ENCODE data around the gene LSG1.

DNA sequence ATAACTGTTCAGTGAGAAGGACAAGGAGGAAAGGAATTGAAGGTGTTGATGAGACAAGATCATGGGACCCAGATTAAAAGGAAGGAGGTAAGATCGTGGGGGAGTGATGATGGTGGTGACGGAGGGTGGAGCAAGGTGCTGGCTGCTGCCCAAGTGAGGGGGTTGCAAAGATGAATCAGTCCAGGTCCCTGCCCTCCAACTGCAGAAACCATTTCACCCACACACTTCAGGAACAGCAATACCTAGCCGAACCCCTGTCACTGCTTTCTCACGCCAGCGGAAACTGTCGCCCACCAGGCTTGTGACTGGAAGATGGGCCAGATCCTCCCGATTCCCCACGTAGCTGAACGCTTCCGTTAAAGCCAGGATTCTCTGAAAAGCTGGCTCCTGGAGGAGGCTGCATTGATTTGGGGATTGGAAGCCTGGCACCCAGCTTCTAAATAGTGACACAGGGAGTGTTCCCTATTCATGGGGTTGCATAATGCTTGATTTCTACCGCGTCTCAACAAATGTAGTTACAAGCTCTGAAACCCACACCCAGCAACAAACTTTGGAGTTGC is 3.2 kb upstream of the LSG1 start:
- no peak for TF ChIP-seq CTCF (conservative IDR thresholded peaks at IDR 0.05 in 1 of 2, IDR thresholded peaks at IDR 0.05 in 1 of 2; ENCODE audit: extremely low read depth in 1 of 2, insufficient read depth in 1 of 2, low read depth in 1 of 2, low read length in 2 of 2)
- no peak for TF ChIP-seq EZH2 (IDR thresholded peaks at IDR 0.05; ENCODE audit: borderline replicate concordance, low read length)

All from mammary epithelial cell (primary cell).